K562 (cell line): ENCODE measurements around the gene SLC6A8. TPM values are rescaled to one million over a fixed set of nuclear protein-coding genes. Genes with fewer than 3 reads are reported as not detected.

ENCODE experiments used
- ATAC-seq: fragments of 200-7000 bp; cut with Tn5 transposase; 3 replicates; pipeline ENCODE4 v1.9.1; 2020; ENCODE audit warnings: moderate library complexity
- BruUV-seq: library from RNA; stranded (reverse); fragments of 400-500 nt; replicated peaks from 2 replicates; lab custom pipeline; 2021; lab: Mats Ljungman, UMichigan
- CTCF ChIA-PET: fragments of 300-600 bp; formaldehyde crosslinking; extraction: SDS; loops from one replicate; lab custom pipeline; 2021; ENCODE audit warnings: low intra/inter-chr PET ratio; lab: Yijun Ruan, JAX
- POLR2A ChIA-PET: fragments of 300-600, 350-650 bp; sonication (Branson Sonifier 250); formaldehyde crosslinking; extraction: SDS; loops from one replicate; lab custom pipeline; 2021; ENCODE audit warnings: antibody characterized with exemption, inconsistent platforms; lab: Yijun Ruan, JAX
- DNase-seq, 4 experiments: peaks; one replicate each; pipeline versions ENCODE4 v3.0.0 to v3.0.0-alpha.2; 2011 to 2018; ENCODE audit warnings: low spot score in 3 of 4, mixed read lengths in 3 of 4; ENCODE audit errors: extremely low read depth in 1 of 4
- FAIRE-seq: peaks from 2 replicates; lab custom pipeline; 2011; peaks lifted over from hg19 to GRCh38; lab: Jason Lieb, UNC
- H2AFZ ChIP-seq: 2 replicates; pipeline ENCODE4 v1.6.0; 2011; ENCODE audit warnings: low read depth, low read length, control low read depth, inconsistent platforms
- H3K27ac ChIP-seq: fragments of 200-600 bp; 3 replicates; pipeline ENCODE4 v1.8.0; 2011; ENCODE audit warnings: low read depth, mild to moderate bottlenecking, control low read depth, inconsistent platforms, low read length, moderate library complexity, mixed read lengths; ENCODE audit errors: extremely low read depth
- H3K27me3 ChIP-seq, 2 experiments: fragments of 300-600 bp in 1 of 2; 2 replicates in 1 of 2; 3 replicates in 1 of 2; pipeline versions ENCODE4 v1.6.0 to v1.8.0; 2011; ENCODE audit warnings: inconsistent platforms in 2 of 2, low read length in 2 of 2, mild to moderate bottlenecking in 1 of 2, mixed read lengths in 1 of 2, moderate library complexity in 1 of 2; ENCODE audit not compliant: control insufficient read depth in 2 of 2, insufficient read depth in 2 of 2
- H3K36me3 ChIP-seq: fragments of 300-600 bp; 3 replicates; pipeline ENCODE4 v1.8.0; 2011; ENCODE audit warnings: mild to moderate bottlenecking, low read length, inconsistent platforms; ENCODE audit not compliant: control insufficient read depth, insufficient read depth
- H3K4me1 ChIP-seq, 2 experiments: fragments of 200-600 bp in 1 of 2; replicated peaks in 1 of 2; 2 replicates in 1 of 2; 3 replicates in 1 of 2; pipeline versions ENCODE4 v1.5.1 to v1.8.0; 2011; ENCODE audit warnings: inconsistent platforms in 2 of 2, low read length in 2 of 2, mild to moderate bottlenecking in 1 of 2, mixed read lengths in 1 of 2, moderate library complexity in 1 of 2; ENCODE audit not compliant: control insufficient read depth in 2 of 2, insufficient read depth in 2 of 2
- H3K4me2 ChIP-seq: 2 replicates; pipeline ENCODE4 v1.6.1; 2011; ENCODE audit warnings: low read length, control low read depth, inconsistent platforms, mixed read lengths; ENCODE audit not compliant: insufficient read depth
- H3K4me3 ChIP-seq: fragments of 200-600 bp; sonication (generic), shearing (Covaris generic); 2 replicates; pipeline ENCODE4 v1.5.1; 2016; ENCODE audit warnings: control low read depth, inconsistent platforms
- H3K79me2 ChIP-seq: fragments of 200-600 bp; 3 replicates; pipeline ENCODE4 v1.8.0; 2011; ENCODE audit warnings: low read length, inconsistent platforms; ENCODE audit not compliant: control insufficient read depth, insufficient read depth
- H3K9ac ChIP-seq, 2 experiments: 2 replicates each; pipeline versions ENCODE4 v1.6.0 to v1.6.1; 2011; ENCODE audit warnings: low read depth in 2 of 2, low read length in 2 of 2, control low read depth in 1 of 2, inconsistent platforms in 1 of 2, mild to moderate bottlenecking in 1 of 2, mixed read lengths in 1 of 2; ENCODE audit not compliant: insufficient read depth in 1 of 2
- H3K9me1 ChIP-seq: one replicate; pipeline ENCODE4 v1.6.0; 2011; ENCODE audit warnings: inconsistent platforms, mild to moderate bottlenecking, low read length, moderate library complexity; ENCODE audit not compliant: control insufficient read depth, insufficient read depth
- H3K9me3 ChIP-seq: replicated peaks from 2 replicates; pipeline ENCODE4 v1.5.1; 2011; ENCODE audit warnings: low read depth, low read length, inconsistent platforms; ENCODE audit not compliant: control insufficient read depth, insufficient read depth
- H4K20me1 ChIP-seq: replicated peaks from 2 replicates; pipeline ENCODE4 v1.6.1; 2011; ENCODE audit warnings: low read length, inconsistent platforms, mixed read lengths; ENCODE audit not compliant: control insufficient read depth, insufficient read depth
- ARID2 ChIP-seq: fragments of 450-650 bp; IDR thresholded peaks from 2 replicates; pipeline ENCODE4 v1.6.1; 2017; ENCODE audit warnings: antibody characterized with exemption, mild to moderate bottlenecking
- BRF1 ChIP-seq: IDR thresholded peaks from 3 replicates; pipeline ENCODE4 v1.6.1; 2011; ENCODE audit warnings: borderline replicate concordance, mild to moderate bottlenecking; ENCODE audit not compliant: insufficient read length; ENCODE audit errors: extremely low read depth
- CREBBP ChIP-seq: IDR thresholded peaks from one replicate; pipeline ENCODE4 v1.6.1; 2012; ENCODE audit warnings: low read depth, mild to moderate bottlenecking, control low read depth, inconsistent platforms, low read length
- HMG20B ChIP-seq: fragments of 250-450 bp; sonication (Bioruptor Pico); IDR thresholded peaks from 2 replicates; pipeline ENCODE4 v1.5.0; 2021; ENCODE audit warnings: mild to moderate bottlenecking
- KAT7 ChIP-seq: sonication (generic); formaldehyde crosslinking; IDR thresholded peaks from 2 replicates; pipeline ENCODE4 v1.8.0; 2022; ENCODE audit warnings: missing genetic modification reagents, mild to moderate bottlenecking, borderline replicate concordance
- KDM1A ChIP-seq, 2 experiments: fragments of 450-650 bp; IDR thresholded peaks; 2 replicates each; pipeline ENCODE4 v1.6.1; 2016; ENCODE audit warnings: mild to moderate bottlenecking in 2 of 2
- KLF10 ChIP-seq: fragments of 250-450 bp; sonication (Bioruptor Pico); IDR thresholded peaks from 2 replicates; pipeline ENCODE4 v1.6.1; 2021; ENCODE audit warnings: matching md5 sums
- LCOR ChIP-seq: sonication (generic); formaldehyde crosslinking; IDR thresholded peaks from 2 replicates; pipeline ENCODE4 v1.8.0; 2022; ENCODE audit warnings: mild to moderate bottlenecking, missing genetic modification reagents
- NBN ChIP-seq: fragments of 450-650 bp; IDR thresholded peaks from 2 replicates; pipeline ENCODE4 v1.6.1; 2016; ENCODE audit warnings: low read depth, mild to moderate bottlenecking
- NCOA4 ChIP-seq: fragments of 450-650 bp; IDR thresholded peaks from 2 replicates; pipeline ENCODE4 v1.6.1; 2018; ENCODE audit warnings: mild to moderate bottlenecking; ENCODE audit not compliant: partially characterized antibody
- NFXL1 ChIP-seq: fragments of 450-650 bp; formaldehyde crosslinking; IDR thresholded peaks from 2 replicates; pipeline ENCODE4 v1.4.0; 2021; ENCODE audit warnings: mild to moderate bottlenecking
- POU5F1 ChIP-seq: fragments of 150-350 bp; IDR thresholded peaks from 2 replicates; pipeline ENCODE4 v1.6.1; 2014; ENCODE audit warnings: borderline replicate concordance, low read length, low read depth, mild to moderate bottlenecking; ENCODE audit not compliant: partially characterized antibody
- RHOXF2B ChIP-seq: fragments of 250-450 bp; sonication (Bioruptor Pico); conservative IDR thresholded peaks from 2 replicates; pipeline ENCODE4 v1.5.1; 2021
- SREBF1 ChIP-seq: fragments of 150-350 bp; IDR thresholded peaks from 2 replicates; pipeline ENCODE4 v1.6.1; 2014; ENCODE audit warnings: antibody characterized with exemption, low read depth, low read length, borderline replicate concordance
- TARDBP ChIP-seq: fragments of 450-650 bp; IDR thresholded peaks from 2 replicates; pipeline ENCODE4 v1.6.1; 2016
- TRIM28 ChIP-seq: fragments of 450-650 bp; IDR thresholded peaks from 2 replicates; pipeline ENCODE4 v1.6.1; 2017
- ZNF184 ChIP-seq: sonication (generic); formaldehyde crosslinking; IDR thresholded peaks from 2 replicates; pipeline ENCODE4 v1.5.0; 2020; ENCODE audit warnings: missing genetic modification reagents
- ZNF263 ChIP-seq: sonication (generic); formaldehyde crosslinking; IDR thresholded peaks from 2 replicates; pipeline ENCODE4 v1.8.0; 2022; ENCODE audit warnings: mild to moderate bottlenecking, missing genetic modification reagents, borderline replicate concordance
- ZNF282 ChIP-seq: sonication (generic); formaldehyde crosslinking; IDR thresholded peaks from 2 replicates; pipeline ENCODE4 v1.8.1; 2023; ENCODE audit warnings: missing genetic modification reagents
- ZNF764 ChIP-seq: fragments of 250-450 bp; sonication (Bioruptor Pico); IDR thresholded peaks from 2 replicates; pipeline ENCODE4 v1.4.0; 2020; ENCODE audit warnings: low read depth, mild to moderate bottlenecking, moderate library complexity
- WGBS: fragments of 100-300 bp; shearing (Covaris generic); methylation state at CpG from one replicate; pipeline ENCODE4 v1.1.6; 2016; ENCODE audit warnings: low coverage, mixed read lengths; ENCODE audit not compliant: insufficient coverage; ENCODE audit errors: missing lambda C conversion rate; 5-methylcytosine and 5-hydroxymethylcytosine counted together
- in situ Hi-C: fragments of 300-500 bp; cut with MboI; formaldehyde crosslinking; loops from 4 replicates; pipeline ENCODE4 v1.15.0; 2018; ENCODE audit warnings: inconsistent platforms, mixed read lengths
- intact Hi-C: fragments of 100-400 bp; cut with micrococcal nuclease; formaldehyde crosslinking; loops from 2 replicates; pipeline ENCODE4 v1.14.2; 2022
- polyA plus RNA-seq, 8 experiments: library from polyadenylated mRNA; depleted of rRNA in 4 of 8; stranded (reverse) in 5 of 8; unstranded in 3 of 8; fragments of >200 nt; fragmentation: Nextera tagmentation in 2 of 8; fragmentation: Illumina TruSeq in 1 of 8; extraction: Ambion mirVana in 2 of 8; extraction: Trizol in 1 of 8; gene quantifications; 2 replicates each; pipeline versions ENCODE4 v1.2.1 to v1.2.3, GENCODE V29; 2011 to 2014; ENCODE audit warnings: inconsistent platforms in 1 of 8, missing spikeins in 1 of 8
- total RNA-seq, 7 experiments: library from RNA; depleted of rRNA in 6 of 7; stranded (reverse); fragments of >200 nt in 6 of 7; fragmentation: Illumina TruSeq in 2 of 7; extraction: Trizol in 2 of 7; gene quantifications; 2 replicates each; pipeline versions ENCODE4 v1.2.1 to v1.2.3, GENCODE V29; 2011 to 2021; ENCODE audit warnings: low replicate concordance in 1 of 7
- TF ChIP-seq, protein P1 (sequence below): fragments of 450-650 bp; formaldehyde crosslinking; IDR thresholded peaks from 2 replicates; pipeline ENCODE4 v1.4.0; 2020; ENCODE audit warnings: mild to moderate bottlenecking, moderate library complexity
- TF ChIP-seq, protein P2 (sequence below): fragments of 450-650 bp; IDR thresholded peaks from 2 replicates; pipeline ENCODE4 v1.6.1; 2014; ENCODE audit warnings: low read depth, mild to moderate bottlenecking, moderate library complexity, borderline replicate concordance

The SLC6A8 gene
- total and polyA plus RNA-seq, 9 of the 15 experiments (the other 6 are each of a cell fraction or from before 2014, with no cell fraction given) = 0.68 to 144 (median 34.3) TPM

DNA sequence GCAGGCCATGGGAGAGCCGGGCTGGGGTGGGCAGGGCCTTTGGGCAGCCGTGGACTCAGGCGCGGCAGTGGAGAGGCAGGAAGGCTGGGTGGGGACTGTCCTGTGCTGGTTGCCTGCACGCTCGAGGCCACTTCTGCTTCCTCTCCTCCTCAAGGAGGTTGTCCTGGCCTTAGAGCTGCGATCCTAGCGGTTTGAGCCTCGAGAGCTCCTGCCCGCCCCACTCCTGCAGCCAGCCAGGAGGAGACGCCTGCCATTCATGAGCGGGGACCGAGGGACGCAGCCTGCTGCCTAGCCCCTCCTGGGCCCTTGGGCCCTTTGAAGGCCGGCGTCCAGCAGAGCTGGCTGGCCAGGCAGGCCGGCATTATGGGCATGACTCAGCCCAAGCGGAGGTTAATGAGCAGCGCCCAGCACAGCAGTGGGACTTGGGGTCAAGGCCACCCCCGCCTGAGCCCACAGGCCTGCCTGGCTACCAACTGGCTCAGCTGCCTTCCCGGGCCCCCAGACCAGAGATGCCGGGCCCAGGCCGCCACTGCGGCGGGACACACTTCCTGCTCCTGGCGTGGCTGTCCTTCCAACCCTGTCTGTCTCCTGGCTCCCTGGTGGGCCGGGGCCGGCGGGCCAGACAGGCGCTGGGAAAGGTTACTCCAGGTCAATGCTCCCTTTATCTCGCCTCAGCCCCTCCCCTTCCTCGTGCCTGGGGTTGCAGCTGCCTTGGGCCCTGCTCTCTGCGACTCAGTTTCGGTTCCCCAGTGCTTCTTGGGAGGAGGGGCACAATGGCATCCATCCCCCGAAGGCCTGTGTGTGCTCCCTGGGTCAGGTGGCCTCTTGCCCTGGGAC lies 38.8 kb downstream of the SLC6A8 start:
- intact Hi-C loops (loop anchor here (1.0 kb wide), 1 partner anchor 17 kb away; no protein-coding TSS in a partner anchor), in situ Hi-C loops (no loop called here)
- Histone ChIP-seq H3K27ac (peak overlapping the region; percentile 83), H3K79me2 (peaks cover 45% of the 10 kb centered on the region), H2AFZ (peak overlapping the region; percentile 59), H4K20me1 (peaks cover 10% of the 10 kb centered on the region), H3K4me3 (peak overlapping the region; percentile 12; the same call in 1 of the 2 replicates), H3K9me3 (no peaks in the 10 kb centered on the region), H3K4me2 (peak overlapping the region; percentile 78), H3K27me3 (no peaks in the 10 kb centered on the region), H3K9ac (peak overlapping the region; percentile 63 to 92; a peak in 3 of 4 replicates), H3K4me1 (peaks cover 39 to 60% of the 10 kb centered on the region in 2 experiments), H3K36me3 (peaks cover 15% of the 10 kb centered on the region), H3K9me1 (no peaks in the 10 kb centered on the region)
- BruUV-seq = no TSS peak
- 17% methylated on average over 23 of the region's 35 CpGs for WGBS
- ChIA-PET CTCF (no interaction called here), POLR2A (interaction anchor here (0.6 to 1.1 kb wide), 8 partner anchors 10 to 243 kb away, joined by 3 to 5 read pairs (median 3); no protein-coding TSS in a partner anchor)
- FAIRE-seq (peak; percentile 82), DNase-seq (peak; percentile 64 to 81 (median 70)), ATAC-seq (peak; percentile 52)
- TF ChIP-seq ZNF282 (no peak), KLF10 (CRISPR knock-in tag) (no peak), ZNF184 (CRISPR knock-in tag) (no peak), CREBBP (no peak), KDM1A (IDR thresholded peaks at IDR 0.05) (no peak), ZNF764 (CRISPR knock-in tag) (no peak), BRF1 (no peak), KAT7 (CRISPR knock-in tag) (no peak), NCOA4 (no peak), TARDBP (no peak), POU5F1 (no peak), SREBF1 (no peak), ARID2 (no peak), RHOXF2B (CRISPR knock-in tag) (no peak), NBN (no peak), NFXL1 (no peak), LCOR (no peak), TRIM28 (no peak), HMG20B (CRISPR knock-in tag) (no peak), ZNF263 (CRISPR knock-in tag) (peak; percentile 56; the same call in 1 of the 2 replicates)
- TF ChIP-seq, protein P1, sequence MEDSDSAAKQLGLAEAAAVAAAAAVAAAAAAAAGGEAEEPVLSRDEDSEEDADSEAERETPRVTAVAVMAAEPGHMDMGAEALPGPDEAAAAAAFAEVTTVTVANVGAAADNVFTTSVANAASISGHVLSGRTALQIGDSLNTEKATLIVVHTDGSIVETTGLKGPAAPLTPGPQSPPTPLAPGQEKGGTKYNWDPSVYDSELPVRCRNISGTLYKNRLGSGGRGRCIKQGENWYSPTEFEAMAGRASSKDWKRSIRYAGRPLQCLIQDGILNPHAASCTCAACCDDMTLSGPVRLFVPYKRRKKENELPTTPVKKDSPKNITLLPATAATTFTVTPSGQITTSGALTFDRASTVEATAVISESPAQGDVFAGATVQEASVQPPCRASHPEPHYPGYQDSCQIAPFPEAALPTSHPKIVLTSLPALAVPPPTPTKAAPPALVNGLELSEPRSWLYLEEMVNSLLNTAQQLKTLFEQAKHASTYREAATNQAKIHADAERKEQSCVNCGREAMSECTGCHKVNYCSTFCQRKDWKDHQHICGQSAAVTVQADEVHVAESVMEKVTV (CRISPR knock-in tag) = no peak
- TF ChIP-seq, protein P2, sequence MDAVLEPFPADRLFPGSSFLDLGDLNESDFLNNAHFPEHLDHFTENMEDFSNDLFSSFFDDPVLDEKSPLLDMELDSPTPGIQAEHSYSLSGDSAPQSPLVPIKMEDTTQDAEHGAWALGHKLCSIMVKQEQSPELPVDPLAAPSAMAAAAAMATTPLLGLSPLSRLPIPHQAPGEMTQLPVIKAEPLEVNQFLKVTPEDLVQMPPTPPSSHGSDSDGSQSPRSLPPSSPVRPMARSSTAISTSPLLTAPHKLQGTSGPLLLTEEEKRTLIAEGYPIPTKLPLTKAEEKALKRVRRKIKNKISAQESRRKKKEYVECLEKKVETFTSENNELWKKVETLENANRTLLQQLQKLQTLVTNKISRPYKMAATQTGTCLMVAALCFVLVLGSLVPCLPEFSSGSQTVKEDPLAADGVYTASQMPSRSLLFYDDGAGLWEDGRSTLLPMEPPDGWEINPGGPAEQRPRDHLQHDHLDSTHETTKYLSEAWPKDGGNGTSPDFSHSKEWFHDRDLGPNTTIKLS = peak; percentile 59; the same call in 1 of the 2 replicates
